ENCODE results near the gene DYNC1I1.

DNA sequence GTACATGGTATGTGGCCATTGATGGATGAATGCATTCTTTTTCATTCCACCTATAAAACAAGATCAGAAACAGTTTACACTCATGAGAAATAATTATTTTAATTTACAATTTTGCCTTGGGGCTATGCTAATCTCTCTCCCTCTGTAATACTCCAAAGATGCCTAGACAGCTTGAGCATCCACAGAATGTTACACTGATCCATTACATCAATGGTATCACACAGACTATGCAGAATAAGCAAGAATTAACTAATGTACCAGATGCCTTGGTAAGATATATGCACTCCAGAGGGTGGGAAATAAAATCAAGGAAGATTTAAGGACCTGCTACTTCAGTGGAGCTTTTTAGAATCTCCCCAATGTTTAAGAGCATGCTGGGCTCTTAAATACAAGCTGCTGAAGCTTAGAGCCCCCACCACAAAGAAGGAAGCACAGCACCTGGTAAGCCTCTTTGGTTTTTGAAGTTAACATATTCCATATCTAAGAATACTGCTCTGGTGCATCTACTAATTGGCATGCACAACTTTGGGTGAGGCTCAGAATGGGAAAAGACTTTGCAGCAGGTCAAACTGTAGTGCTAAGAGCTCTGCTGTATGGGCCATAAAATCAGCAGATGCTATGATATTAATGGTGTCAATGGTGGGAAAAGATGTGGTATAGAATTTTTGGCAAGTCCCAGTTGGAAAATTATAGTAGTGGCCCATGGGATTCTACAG lies 329.9 kb downstream of the DYNC1I1 start:
- TF ChIP-seq, protein P1, sequence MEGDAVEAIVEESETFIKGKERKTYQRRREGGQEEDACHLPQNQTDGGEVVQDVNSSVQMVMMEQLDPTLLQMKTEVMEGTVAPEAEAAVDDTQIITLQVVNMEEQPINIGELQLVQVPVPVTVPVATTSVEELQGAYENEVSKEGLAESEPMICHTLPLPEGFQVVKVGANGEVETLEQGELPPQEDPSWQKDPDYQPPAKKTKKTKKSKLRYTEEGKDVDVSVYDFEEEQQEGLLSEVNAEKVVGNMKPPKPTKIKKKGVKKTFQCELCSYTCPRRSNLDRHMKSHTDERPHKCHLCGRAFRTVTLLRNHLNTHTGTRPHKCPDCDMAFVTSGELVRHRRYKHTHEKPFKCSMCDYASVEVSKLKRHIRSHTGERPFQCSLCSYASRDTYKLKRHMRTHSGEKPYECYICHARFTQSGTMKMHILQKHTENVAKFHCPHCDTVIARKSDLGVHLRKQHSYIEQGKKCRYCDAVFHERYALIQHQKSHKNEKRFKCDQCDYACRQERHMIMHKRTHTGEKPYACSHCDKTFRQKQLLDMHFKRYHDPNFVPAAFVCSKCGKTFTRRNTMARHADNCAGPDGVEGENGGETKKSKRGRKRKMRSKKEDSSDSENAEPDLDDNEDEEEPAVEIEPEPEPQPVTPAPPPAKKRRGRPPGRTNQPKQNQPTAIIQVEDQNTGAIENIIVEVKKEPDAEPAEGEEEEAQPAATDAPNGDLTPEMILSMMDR (conservative IDR thresholded peaks at IDR 0.05; ENCODE audit: low read depth, low read length): no peak
- TF ChIP-seq POLR2A (IDR thresholded peaks at IDR 0.05; ENCODE audit: low read depth, low read length) (no peak), RCOR1 (IDR thresholded peaks at IDR 0.05; ENCODE audit: insufficient replicate concordance, low read length) (no peak)
